ENCODE results near the gene VWA5A. TPM values are rescaled to one million over a fixed set of nuclear protein-coding genes. Genes with fewer than 3 reads are reported as not detected.

VWA5A gene
- polyA plus RNA-seq, 1 donor from 2014 or later, result 82.2 TPM

GRCh38 chr11:124176925-124177715 lies 61.9 kb downstream of the VWA5A start:
- Histone ChIP-seq H3K4me3 (ENCODE audit: low read length) (no peak overlapping the region), H2AFZ (ENCODE audit: low read depth, low read length) (no peak overlapping the region), H3K36me3 (ENCODE audit: insufficient read depth, low read length) (no peaks in the 10 kb centered on the region), H3K27me3 (ENCODE audit: insufficient read depth, low read depth, low read length) (no peaks in the 10 kb centered on the region), H3K79me2 (replicated peaks; ENCODE audit: insufficient read depth, low read length) (no peaks in the 10 kb centered on the region), H3F3A (ENCODE audit: insufficient read depth, low read length, poor library complexity, severe bottlenecking) (peaks cover 3% of the 10 kb centered on the region), H4K20me1 (ENCODE audit: insufficient read depth) (no peaks in the 10 kb centered on the region), H3K9me3 (ENCODE audit: low read length) (no peaks in the 10 kb centered on the region), H3K27ac (ENCODE audit: low read length) (no peak overlapping the region), H3K9ac (ENCODE audit: low read length) (no peak overlapping the region), H3K9me2 (ENCODE audit: insufficient read depth, low read length) (no peaks in the 10 kb centered on the region), H3K4me2 (ENCODE audit: low read length) (no peak overlapping the region)
- TF ChIP-seq EZH2 (IDR thresholded peaks at IDR 0.05; ENCODE audit: borderline replicate concordance, insufficient read depth, low read length, poor library complexity, severe bottlenecking), result no peak
- TF ChIP-seq SMC3 (conservative IDR thresholded peaks at IDR 0.05; ENCODE audit: poor library complexity), result no peak
- TF ChIP-seq, protein P1, sequence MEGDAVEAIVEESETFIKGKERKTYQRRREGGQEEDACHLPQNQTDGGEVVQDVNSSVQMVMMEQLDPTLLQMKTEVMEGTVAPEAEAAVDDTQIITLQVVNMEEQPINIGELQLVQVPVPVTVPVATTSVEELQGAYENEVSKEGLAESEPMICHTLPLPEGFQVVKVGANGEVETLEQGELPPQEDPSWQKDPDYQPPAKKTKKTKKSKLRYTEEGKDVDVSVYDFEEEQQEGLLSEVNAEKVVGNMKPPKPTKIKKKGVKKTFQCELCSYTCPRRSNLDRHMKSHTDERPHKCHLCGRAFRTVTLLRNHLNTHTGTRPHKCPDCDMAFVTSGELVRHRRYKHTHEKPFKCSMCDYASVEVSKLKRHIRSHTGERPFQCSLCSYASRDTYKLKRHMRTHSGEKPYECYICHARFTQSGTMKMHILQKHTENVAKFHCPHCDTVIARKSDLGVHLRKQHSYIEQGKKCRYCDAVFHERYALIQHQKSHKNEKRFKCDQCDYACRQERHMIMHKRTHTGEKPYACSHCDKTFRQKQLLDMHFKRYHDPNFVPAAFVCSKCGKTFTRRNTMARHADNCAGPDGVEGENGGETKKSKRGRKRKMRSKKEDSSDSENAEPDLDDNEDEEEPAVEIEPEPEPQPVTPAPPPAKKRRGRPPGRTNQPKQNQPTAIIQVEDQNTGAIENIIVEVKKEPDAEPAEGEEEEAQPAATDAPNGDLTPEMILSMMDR (IDR thresholded peaks at IDR 0.05; ENCODE audit: poor library complexity, severe bottlenecking), result no peak
- no peak for TF ChIP-seq POLR2AphosphoS5 (IDR thresholded peaks at IDR 0.05)
- TF ChIP-seq EP300 (conservative IDR thresholded peaks at IDR 0.05; ENCODE audit: poor library complexity, severe bottlenecking), result no peak
- no peak for TF ChIP-seq RAD21 (conservative IDR thresholded peaks at IDR 0.05)
- no peak for TF ChIP-seq MXI1 (conservative IDR thresholded peaks at IDR 0.05; ENCODE audit: poor library complexity, severe bottlenecking)
- TF ChIP-seq, protein P2, sequence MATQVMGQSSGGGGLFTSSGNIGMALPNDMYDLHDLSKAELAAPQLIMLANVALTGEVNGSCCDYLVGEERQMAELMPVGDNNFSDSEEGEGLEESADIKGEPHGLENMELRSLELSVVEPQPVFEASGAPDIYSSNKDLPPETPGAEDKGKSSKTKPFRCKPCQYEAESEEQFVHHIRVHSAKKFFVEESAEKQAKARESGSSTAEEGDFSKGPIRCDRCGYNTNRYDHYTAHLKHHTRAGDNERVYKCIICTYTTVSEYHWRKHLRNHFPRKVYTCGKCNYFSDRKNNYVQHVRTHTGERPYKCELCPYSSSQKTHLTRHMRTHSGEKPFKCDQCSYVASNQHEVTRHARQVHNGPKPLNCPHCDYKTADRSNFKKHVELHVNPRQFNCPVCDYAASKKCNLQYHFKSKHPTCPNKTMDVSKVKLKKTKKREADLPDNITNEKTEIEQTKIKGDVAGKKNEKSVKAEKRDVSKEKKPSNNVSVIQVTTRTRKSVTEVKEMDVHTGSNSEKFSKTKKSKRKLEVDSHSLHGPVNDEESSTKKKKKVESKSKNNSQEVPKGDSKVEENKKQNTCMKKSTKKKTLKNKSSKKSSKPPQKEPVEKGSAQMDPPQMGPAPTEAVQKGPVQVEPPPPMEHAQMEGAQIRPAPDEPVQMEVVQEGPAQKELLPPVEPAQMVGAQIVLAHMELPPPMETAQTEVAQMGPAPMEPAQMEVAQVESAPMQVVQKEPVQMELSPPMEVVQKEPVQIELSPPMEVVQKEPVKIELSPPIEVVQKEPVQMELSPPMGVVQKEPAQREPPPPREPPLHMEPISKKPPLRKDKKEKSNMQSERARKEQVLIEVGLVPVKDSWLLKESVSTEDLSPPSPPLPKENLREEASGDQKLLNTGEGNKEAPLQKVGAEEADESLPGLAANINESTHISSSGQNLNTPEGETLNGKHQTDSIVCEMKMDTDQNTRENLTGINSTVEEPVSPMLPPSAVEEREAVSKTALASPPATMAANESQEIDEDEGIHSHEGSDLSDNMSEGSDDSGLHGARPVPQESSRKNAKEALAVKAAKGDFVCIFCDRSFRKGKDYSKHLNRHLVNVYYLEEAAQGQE (IDR thresholded peaks at IDR 0.05; ENCODE audit: borderline replicate concordance), result no peak

GRCh38 chr11:124179310-124179709 lies 64.1 kb downstream of the VWA5A start:
- Histone ChIP-seq H3K9ac (ENCODE audit: low read length) (no peak overlapping the region), H3K27ac (ENCODE audit: low read length) (no peak overlapping the region), H2AFZ (ENCODE audit: low read depth, low read length) (no peak overlapping the region), H3K9me2 (ENCODE audit: insufficient read depth, low read length) (no peaks in the 10 kb centered on the region), H3F3A (ENCODE audit: insufficient read depth, low read length, poor library complexity, severe bottlenecking) (no peaks in the 10 kb centered on the region), H3K36me3 (ENCODE audit: insufficient read depth, low read length) (no peaks in the 10 kb centered on the region), H3K27me3 (ENCODE audit: insufficient read depth, low read depth, low read length) (no peaks in the 10 kb centered on the region), H3K9me3 (ENCODE audit: low read length) (no peaks in the 10 kb centered on the region), H3K4me3 (ENCODE audit: low read length) (no peak overlapping the region), H3K79me2 (replicated peaks; ENCODE audit: insufficient read depth, low read length) (no peaks in the 10 kb centered on the region), H4K20me1 (ENCODE audit: insufficient read depth) (no peaks in the 10 kb centered on the region), H3K4me2 (ENCODE audit: low read length) (no peak overlapping the region)
- TF ChIP-seq RAD21 (conservative IDR thresholded peaks at IDR 0.05) (no peak), EZH2 (IDR thresholded peaks at IDR 0.05; ENCODE audit: borderline replicate concordance, insufficient read depth, low read length, poor library complexity, severe bottlenecking) (no peak)

Measured in neural cell (in vitro differentiated cells).